GM21390 (cell line): ENCODE data around the gene PCDHGA10.
"Not testable (repeated sequence)": the region's sequence is repeated elsewhere in the genome, so short reads cannot be mapped to it uniquely, and the experiment has no call there.

Experiments used
- ATAC-seq: cut with Tn5 transposase; IDR thresholded peaks from one replicate; pipeline ENCODE4 v1.9.1; 2021; ENCODE audit not compliant: unreplicated experiment

The PCDHGA10 gene

DNA sequence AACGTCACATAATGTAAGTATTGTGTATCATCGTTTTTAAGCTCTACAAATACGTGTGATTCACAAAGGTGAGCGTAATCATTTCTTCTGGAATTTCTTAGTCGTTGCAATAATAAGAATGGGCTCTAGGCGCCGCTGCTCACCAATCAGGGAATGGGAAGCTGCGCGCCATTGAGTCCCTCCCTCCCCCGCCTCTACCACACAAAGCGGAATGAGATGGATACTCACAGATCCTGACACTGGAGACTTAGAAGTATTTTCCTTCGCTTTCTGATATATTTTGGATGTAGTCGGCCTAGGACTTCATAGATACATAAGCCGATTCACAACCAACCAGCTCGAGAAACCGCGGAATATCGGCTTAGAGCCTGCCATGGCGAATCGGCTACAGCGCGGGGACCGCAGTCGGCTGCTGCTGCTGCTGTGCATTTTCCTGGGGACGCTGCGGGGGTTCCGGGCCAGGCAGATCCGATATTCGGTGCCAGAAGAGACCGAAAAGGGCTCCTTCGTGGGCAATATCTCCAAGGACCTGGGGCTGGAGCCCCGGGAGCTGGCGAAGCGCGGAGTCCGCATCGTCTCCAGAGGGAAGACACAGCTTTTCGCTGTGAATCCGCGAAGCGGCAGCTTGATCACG, 8.2 kb downstream of the PCDHGA10 start, which contains the start of gene PCDHGA11:
Gene PCDHGA11, plus strand, starts transcription at position 197 of the 634 bp plus-strand sequence. Its CDS starts 177 bp downstream, at position 374.
- ATAC-seq: no peak

DNA sequence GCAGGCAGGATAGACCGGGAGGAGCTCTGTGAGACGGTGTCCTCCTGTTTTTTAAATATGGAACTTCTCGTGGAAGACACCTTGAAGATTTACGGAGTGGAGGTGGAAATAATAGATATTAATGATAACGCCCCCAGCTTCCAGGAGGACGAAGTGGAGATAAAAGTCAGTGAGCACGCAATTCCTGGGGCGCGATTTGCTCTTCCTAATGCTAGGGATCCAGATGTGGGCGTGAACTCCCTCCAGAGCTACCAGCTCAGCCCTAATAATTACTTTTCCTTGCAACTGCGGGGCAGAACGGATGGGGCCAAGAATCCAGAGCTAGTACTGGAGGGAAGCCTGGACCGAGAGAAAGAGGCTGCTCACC, 8.7 kb downstream of the PCDHGA10 start:
- ATAC-seq: no peak

DNA sequence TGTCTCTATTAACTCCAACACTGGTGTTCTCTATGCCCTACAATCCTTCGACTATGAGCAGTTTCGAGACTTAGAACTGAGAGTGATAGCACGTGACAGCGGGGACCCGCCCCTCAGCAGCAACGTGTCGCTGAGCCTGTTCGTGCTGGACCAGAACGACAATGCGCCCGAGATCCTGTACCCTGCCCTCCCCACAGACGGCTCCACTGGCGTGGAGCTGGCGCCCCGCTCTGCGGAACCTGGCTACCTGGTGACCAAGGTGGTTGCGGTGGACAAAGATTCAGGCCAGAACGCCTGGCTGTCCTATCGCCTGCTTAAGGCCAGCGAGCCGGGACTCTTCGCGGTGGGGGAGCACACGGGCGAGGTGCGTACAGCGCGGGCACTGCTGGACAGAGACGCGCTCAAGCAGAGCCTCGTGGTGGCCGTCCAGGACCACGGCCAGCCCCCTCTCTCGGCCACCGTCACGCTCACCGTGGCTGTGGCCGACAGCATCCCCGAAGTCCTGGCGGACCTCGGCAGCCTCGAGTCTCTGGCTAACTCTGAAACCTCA, 10.0 kb downstream of the PCDHGA10 start:
- ATAC-seq: no peak

DNA sequence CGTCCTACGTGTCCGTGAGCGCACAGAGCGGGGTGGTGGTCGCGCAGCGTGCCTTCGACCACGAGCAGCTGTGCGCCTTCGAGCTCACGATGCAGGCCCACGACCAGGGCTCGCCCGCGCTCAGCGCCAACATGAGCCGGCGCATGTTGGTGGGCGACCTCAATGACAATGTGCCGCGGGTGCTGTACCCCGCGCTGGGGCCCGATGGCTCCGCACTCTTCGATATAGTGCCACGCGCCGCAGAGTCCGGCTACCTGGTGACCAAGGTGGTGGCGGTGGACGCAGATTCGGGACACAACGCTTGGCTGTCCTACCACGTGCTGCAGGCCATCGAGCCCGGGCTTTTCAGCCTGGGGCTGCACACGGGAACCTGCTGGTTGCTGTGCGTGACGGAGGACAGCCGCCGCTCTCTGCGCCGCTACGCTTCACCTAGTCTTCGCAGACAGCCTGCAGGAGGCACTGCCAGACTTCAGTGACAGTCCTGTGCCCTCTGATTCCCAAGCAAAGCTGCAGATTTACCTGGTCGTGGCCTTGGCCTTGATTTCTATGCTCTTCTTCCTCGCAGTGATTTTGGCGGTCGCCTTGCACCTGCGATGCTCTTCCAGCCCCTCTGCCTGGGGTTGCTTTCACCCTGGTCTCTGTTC, 15.1 kb downstream of the PCDHGA10 start:
- no peak for ATAC-seq

DNA sequence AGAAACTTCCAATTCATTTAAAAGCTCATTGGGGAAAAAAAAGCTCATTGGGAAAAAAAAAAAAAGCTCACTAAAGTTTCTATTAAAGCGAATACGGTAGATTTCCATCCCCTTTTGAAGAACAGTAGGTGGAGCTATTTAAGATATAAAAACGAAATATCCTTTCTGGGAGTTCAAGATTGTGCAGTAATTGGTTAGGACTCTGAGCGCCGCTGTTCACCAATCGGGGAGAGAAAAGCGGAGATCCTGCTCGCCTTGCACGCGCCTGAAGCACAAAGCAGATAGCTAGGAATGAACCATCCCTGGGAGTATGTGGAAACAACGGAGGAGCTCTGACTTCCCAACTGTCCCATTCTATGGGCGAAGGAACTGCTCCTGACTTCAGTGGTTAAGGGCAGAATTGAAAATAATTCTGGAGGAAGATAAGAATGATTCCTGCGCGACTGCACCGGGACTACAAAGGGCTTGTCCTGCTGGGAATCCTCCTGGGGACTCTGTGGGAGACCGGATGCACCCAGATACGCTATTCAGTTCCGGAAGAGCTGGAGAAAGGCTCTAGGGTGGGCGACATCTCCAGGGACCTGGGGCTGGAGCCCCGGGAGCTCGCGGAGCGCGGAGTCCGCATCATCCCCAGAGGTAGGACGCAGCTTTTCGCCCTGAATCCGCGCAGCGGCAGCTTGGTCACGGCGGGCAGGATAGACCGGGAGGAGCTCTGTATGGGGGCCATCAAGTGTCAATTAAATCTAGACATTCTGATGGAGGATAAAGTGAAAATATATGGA, 17.7 kb downstream of the PCDHGA10 start, which contains the start of gene PCDHGA12:
Gene PCDHGA12, plus strand, starts transcription at position 176 of the 782 bp plus-strand sequence. Its CDS starts 253 bp downstream, at position 429.
- ATAC-seq: peak; percentile 85

DNA sequence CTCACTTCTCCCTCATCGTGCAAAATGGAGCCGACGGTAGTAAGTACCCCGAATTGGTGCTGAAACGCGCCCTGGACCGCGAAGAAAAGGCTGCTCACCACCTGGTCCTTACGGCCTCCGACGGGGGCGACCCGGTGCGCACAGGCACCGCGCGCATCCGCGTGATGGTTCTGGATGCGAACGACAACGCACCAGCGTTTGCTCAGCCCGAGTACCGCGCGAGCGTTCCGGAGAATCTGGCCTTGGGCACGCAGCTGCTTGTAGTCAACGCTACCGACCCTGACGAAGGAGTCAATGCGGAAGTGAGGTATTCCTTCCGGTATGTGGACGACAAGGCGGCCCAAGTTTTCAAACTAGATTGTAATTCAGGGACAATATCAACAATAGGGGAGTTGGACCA, 18.5 kb downstream of the PCDHGA10 start:
- peak; percentile 25 for ATAC-seq

DNA sequence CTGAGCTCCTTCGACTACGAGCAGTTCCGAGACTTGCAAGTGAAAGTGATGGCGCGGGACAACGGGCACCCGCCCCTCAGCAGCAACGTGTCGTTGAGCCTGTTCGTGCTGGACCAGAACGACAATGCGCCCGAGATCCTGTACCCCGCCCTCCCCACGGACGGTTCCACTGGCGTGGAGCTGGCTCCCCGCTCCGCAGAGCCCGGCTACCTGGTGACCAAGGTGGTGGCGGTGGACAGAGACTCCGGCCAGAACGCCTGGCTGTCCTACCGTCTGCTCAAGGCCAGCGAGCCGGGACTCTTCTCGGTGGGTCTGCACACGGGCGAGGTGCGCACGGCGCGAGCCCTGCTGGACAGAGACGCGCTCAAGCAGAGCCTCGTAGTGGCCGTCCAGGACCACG, 19.5 kb downstream of the PCDHGA10 start:
- ATAC-seq: not testable (repeated sequence)

DNA sequence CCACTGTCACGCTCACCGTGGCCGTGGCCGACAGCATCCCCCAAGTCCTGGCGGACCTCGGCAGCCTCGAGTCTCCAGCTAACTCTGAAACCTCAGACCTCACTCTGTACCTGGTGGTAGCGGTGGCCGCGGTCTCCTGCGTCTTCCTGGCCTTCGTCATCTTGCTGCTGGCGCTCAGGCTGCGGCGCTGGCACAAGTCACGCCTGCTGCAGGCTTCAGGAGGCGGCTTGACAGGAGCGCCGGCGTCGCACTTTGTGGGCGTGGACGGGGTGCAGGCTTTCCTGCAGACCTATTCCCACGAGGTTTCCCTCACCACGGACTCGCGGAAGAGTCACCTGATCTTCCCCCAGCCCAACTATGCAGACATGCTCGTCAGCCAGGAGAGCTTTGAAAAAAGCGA, 19.9 kb downstream of the PCDHGA10 start:
- ATAC-seq: not testable (repeated sequence)

DNA sequence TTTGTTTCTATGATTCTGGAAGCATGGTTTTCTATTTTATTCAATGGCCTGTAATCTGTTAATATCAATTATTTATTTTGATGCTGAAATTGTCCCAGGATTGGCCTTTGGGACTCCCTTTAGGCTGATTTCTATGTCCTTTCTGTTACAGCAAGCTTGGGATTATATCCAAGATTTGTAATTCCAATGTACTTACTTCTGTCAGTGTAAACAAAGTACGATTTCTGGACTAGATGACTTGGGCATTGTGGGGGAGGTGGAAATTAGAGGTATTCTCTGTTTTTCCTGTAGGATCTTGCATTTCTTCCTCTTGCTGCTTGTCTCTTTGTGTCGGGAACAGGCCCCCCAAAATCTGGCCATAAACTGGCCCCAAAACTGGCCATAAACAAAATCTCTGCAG, 21.2 kb downstream of the PCDHGA10 start:
- no peak for ATAC-seq

DNA sequence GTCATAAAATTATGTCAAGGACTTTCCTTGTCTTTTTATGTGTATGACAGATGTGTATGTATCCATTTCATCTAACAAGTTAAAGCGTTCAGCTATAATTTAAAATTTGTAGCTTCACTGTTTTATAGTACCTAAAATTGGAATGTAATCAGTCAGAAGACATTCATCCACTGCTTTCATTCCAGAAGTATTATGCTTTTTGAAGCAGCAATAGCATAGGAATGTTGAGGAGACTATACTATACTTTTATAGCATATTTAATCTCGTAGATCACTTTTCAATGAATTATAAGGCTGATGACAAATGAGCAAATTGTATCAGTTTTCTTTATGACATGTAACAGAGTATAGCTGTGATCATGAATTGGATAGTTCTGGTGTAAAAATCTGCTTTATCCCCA, 24.4 kb downstream of the PCDHGA10 start:
- no peak for ATAC-seq

DNA sequence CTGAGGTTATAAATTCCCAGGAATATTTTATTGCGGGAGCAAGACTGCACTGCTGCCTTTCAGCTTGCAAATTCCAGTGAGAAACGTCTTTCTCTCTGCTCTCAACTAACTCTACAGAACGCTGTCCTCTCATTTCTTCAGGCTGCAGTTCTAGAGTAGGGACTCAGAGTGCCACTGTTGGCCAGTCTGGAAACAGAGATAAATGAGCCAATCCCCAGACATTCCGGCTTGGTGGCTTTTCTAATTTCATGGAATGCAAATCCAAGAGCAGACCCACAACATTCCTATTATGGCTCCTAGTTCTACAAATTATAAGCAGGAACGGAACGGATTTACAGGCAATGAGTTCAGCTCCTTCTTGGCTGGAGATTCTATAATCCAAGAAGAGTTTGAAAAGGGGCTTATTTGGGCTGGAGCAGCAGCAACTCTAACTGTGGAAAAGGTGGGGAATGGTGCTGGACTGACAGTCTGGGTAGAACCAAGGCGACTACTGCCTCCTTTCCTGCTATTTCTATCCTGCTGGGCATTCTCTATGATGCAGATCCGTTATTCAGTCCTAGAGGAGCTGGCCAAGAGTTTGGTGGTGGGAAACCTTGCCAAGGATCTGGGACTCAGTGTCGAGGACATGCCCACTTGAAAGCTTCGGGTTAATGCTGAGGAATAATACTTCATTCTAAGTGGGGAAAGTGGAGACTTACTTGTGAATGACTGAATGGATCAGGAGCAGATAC, 26.8 kb downstream of the PCDHGA10 start:
- no peak for ATAC-seq

DNA sequence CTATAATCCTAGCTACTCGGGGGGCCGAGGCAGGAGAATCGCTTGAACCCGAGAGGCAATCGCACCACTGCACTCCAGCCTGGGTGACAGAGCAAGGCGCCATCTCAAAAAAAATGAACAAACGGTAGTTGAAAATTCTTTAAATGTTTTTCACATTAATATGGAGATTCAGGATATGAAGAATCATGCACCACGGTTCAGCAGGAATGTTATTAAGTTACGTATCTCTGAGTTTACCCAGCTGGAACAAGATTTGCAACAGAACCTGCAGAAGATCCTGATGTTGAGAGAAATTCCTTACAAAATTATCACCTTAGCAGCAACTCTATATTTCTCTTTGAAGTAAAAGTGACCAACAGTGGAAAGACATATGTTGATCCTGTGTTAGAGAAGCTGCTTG, 27.6 kb downstream of the PCDHGA10 start:
- ATAC-seq: no peak

DNA sequence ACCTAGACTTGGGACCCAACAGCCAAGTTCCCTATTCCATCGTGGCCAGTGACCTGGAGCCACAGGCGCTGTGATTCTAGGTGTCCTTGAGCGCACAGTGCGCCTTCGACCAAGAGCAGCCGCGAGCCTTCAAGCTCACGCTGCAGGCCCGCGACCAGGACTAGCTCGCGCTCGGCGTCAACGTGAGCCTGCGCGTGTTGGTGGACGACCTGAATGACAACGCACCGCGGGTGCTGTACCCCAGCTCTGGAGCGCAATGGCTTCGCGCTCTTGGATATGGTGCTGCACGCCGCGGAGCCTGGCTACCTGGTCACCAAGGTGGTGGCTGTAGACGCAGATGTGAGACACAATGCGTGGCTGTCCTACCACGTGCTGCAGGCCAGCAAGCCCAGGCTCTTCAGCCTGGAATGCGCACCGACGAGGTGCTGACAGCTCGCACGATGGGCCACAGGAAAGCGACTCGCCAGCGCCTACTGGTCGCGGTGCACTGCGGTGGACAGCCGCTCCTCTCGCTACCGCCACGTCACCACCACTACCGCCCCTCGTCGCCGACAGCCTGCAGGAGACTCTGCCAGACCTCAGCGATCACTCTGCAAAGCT, 28.9 kb downstream of the PCDHGA10 start:
- ATAC-seq: no peak

DNA sequence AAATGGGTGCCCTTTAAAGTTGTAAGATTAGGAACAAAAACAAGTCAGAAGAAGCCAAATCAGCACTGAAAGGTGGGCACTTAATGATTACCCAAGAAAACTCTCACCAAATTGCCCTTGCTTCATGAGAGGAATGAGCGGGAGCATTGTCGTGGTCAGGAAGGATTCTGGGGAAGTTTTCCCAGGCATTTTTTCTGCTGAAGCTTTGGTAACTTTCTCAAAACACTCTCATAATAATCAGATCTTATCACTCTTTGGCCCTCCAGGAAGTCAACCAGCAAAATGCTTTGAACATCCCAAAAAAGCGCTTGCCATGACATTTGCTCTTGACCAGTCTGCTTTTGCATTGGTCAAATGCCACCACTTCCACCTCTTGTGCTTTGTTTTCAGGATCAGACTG, 52.6 kb downstream of the PCDHGA10 start:
- ATAC-seq: no peak
